GM18519 (cell line): Measurements from ENCODE around the gene ATXN1.

Experiments used
- ATAC-seq: cut with Tn5 transposase; IDR thresholded peaks from one replicate; pipeline ENCODE4 v1.9.1; 2021; ENCODE audit warnings: mild to moderate bottlenecking, moderate library complexity; ENCODE audit not compliant: unreplicated experiment, low FRiP score

The ATXN1 gene

DNA sequence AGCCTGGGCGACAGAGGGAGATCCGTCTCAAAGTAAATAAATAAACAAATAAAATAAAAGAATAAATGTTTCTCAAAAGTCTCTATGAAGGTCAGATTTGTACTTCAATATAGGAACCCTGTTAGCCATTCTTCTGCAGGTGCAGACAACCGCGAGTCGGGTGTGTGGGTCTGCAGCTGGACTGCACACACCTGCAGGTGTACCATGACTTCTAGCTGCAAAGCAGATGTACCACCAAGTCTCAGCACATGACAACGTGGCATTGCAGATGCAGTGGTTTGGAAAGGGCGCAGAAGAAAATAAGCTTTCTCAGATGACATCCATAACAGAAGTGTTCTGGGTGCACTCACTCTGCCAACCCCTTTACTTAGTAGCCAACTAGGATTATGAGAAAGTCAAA lies 239.7 kb downstream of the ATXN1 start:
- no peak for ATAC-seq

DNA sequence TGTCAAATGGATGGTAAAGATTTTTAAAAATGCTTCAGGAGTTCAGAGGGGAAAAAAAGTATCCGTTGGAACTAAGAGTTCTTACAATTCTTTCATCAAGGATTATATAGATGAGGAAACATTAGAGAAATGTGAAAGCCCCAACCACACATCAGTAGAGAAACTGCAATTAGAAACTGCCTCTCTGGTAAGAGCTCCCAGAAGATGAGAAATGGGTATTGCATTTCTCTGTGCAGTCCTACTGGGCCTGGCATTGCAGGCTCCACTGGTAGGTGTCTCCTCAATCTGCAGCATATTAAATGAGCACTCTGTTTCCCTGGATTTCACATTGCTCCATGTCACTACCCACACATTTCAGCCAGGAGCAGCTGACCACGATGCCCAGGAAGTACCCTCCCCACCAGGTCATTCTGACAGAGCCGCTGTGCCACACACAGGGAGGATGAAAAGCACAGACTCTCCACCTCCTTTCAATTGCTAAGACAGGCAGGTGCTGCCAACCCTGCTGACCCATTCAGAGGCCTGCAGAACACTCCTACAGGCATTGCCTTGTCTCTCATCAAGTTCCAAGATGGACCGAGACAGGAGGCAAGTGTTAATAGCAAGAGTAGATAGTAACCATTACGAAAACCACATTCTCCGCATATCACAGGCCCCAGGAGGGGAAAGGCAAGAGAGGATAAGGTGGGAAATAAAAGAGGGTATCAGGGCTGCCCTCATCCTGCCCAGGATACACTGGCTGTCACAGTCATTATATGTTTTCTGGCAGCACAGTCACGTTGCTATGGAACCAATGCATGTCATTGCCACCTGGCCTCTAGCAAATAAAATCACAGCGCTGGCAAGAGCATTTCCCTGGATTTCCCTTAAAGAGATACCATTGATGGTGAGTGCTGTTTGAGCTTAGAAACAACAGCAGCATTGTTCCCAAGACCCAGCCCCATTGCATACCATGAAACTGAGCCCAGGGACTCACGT lies 241.7 kb downstream of the ATXN1 start:
- ATAC-seq, result no peak

DNA sequence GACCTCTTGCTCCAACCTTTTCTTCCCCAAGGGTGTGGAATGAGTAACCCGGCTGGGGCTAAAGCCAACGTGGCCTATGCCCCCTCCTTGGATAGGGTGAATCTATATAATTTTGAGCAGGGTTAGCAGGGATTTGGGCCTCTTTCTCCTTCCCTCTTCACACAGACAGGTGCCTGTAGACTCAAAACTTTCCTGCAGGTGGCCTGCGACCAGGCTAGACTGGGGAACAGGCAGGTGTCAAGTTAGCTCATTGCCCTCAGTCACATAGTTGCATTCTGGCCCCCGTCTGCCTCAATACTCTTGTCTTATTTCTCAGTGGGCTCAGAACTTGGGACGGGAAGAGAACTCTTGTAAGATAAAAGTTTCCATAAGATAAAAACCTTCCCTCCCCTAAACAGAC lies 243.0 kb downstream of the ATXN1 start:
- no peak for ATAC-seq

DNA sequence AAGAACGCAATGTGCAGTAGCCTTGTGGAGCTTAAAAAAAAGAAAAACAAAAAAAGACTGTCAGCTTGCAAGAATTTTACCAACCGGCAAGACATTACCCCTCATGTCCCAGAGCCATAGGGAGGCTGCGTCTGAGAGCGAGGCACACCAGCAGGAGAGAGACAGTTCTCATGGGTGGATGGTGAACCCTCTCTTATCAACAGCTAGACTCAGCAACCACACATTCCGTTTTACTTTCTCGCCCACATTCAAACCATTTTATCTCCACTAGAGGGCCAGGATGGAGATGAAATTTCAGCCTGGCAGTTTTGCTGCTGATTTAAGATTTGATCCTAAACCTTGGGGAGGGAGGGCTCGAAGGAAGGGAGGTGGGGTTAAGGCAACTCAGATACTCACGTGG lies 247.0 kb downstream of the ATXN1 start:
- ATAC-seq, result no peak

DNA sequence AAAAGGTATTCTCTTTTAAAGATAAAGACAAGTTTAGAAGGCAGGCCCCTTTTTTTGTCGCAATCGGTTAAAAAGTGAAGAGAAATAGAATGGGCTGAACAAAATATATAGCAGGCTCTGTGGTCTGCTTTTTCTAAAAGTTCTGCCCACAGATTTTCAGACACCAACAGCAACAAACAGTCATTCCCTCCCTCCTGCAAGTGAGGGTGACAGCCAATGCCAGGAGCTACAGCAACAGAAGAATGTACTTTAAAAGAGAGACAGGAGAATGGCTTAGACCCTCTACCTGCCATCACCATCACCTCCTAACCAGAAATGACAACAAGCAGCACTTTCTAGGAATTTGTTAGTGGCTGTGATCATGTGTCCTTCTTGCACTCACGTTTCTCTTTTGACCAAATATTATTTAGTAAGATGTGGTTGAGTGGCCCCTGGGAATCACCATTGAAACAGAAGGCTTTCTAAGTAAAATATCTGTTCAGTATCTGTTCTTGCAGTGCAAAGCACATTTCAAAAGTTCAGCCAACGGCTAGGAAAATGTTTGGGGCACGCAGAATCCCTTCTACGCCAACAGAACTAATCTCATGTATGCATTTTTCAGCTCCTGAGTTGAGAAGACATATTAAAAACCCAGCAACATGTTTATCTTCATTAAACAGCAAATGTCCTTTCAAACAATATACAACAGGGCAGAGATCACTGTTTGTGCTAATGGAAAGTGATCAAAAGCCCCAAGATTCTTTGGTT lies 248.5 kb downstream of the ATXN1 start:
- no peak for ATAC-seq

DNA sequence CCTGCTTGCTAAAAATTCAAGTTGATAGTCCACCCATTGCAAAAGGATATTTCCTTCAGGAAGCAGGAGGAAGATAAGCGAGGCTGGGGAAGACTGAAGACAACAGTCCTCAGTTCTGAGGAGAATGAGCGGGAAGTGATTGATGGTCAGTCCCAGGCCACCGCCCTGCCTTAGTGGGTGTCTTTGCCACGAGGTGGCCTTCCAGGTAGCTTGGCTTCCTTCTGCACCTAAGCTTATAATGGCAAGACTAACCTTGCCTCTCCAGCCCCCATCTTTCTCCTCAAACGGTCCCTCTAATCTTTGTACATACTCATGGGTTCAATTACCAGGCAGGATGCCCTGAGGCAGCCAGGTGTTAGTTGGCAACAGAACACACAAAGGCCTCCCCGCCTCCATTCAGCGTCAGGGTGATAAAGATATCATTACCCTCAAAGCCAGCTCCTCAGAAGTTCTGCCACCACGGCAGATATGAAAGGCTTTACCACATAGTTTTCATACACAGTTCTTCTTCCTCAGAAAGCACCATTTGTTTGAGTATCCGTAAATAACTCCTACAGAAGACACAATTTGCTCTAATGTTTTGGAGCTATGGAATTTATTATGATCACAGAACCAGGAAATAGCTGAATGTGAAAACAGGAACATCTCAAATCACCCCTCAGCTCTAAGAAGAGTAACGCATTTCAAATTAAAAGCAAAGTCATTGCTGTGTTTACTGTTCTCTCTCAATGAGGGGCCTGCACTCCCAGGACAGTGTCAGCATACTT lies 249.4 kb downstream of the ATXN1 start:
- ATAC-seq, result no peak

DNA sequence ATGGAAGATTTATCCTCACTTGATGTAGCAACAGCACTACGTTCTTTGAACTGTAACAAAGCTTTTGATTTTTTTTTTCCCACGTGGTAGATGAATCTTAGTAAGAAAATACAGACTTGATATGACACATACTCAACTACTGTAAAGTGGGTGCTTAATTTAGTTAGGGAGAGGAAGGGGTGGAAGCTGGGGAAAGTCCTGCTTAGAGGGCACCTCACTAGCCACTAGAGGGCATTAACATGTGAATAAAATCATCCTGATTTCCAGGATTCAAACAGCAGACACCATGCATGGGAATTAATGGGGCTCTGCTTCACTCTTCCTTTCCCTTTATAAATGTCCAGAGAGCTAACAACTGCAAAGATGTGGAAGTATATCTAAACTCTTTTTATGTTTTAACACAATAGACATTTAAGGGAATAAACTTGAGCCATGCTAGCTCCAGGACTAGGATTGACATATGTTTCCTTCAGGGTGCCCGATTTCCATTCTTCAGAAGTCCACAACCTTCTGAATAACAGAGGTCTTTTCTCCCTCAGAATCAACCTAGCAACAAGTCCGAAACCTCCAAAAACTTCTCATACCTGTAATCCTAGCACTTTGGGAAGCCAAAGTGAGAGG lies 250.1 kb downstream of the ATXN1 start:
- ATAC-seq, result no peak

DNA sequence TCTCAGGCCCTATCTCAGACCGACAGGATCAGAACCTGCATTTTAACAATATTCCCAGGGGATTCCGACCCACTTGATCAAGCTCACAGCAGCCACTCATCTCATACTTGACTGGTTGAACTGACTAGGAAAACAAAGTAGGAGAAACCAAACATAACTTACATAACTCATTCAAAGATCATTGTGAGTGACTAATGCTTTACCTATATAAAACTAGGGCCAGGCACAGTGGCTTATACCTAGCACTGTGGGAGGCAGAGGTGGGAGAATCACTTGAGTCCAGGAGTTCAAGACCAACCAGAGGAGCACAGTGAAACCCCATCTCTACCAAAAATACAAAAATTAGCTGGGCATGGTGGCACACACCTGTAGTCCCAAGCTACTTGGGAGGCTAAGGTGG lies 251.0 kb downstream of the ATXN1 start:
- ATAC-seq, result no peak

DNA sequence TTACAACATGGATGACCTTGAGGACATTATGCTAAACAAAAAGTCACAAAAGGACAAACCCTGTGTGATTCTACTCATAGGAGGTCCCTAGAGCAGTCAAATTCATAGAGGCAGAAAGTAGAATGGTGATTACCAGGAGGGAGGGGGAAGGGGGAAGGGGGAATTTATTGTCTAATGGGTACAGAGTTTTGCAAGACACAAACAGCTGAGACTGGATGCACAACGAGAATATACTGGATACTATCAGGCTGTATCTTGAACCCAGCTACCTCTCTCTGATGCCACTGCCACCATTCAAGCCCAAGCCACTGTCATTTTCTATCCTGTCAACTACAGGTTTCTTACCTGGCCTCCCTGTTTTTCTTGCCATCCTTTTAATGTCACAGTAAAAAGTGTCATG lies 252.3 kb downstream of the ATXN1 start:
- ATAC-seq, result no peak

DNA sequence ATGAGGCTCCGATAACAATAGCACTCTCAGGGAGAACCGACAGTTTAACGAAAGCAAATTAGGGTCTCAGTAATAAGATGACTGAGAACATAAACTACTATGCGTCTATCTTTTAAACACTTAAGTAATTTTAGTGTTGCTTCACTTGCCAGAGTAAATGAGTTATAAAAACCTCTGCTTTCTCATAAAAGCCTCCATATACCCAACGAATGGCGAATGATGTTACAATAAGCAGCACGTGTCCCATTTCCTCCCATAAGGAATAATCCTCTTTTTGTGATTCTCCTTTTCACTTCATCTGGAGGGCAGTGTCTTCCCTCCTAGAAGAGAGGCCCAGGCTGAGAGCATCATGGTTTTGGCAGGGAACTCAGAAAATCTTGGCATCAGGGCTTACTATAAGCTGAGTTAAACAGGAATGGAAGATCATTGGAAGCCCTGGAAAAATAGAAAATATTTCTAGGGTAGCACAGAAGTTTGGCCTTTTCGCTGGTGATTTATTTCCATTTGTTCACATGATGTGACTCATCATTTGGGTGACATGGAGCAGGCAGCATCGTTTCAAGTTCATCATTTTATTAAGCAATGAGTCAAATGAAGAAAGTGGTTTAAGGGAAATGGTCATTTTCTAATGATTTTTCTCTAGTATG lies 255.4 kb downstream of the ATXN1 start:
- ATAC-seq, result no peak

DNA sequence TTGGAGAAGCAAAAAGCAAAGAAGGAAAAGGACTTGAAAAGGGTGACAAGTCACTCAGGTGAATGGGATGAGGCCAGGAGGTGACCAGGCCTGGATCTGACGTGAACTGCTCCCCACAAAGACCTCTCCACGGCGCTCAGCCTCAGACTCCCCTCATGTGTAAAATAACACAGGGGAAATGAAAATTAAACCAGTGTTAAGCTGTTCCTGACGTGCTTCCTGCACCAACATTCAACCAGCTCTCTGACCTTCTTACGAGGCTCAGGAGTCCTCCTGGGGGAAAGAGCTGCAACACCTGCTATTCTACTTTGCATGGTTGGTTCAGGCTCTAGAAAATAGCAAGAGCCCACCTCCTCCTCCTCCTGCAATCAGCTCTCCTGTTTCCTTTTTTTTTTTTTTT lies 256.7 kb downstream of the ATXN1 start:
- no peak for ATAC-seq

DNA sequence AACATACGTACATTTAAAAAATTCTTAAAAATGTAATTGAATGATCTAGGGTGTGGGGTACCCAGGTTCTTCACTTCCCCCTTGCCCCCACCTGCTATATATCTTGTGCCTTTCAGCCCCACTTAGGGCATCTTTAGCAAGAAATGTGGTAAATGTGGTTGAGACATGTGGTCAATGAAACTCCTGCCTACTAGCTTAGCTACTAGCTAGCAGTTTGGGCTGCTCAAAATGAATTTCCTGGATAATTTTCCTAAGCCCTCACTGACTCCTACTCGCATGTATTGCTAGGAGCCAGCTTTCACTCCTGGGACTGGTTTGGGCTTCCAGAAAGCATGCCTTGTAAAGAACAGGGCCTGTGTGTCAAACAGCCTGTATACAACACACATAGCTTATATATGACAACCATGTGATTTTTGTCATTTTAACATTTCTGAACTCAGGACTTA lies 257.3 kb downstream of the ATXN1 start:
- ATAC-seq, result peak; percentile 59

DNA sequence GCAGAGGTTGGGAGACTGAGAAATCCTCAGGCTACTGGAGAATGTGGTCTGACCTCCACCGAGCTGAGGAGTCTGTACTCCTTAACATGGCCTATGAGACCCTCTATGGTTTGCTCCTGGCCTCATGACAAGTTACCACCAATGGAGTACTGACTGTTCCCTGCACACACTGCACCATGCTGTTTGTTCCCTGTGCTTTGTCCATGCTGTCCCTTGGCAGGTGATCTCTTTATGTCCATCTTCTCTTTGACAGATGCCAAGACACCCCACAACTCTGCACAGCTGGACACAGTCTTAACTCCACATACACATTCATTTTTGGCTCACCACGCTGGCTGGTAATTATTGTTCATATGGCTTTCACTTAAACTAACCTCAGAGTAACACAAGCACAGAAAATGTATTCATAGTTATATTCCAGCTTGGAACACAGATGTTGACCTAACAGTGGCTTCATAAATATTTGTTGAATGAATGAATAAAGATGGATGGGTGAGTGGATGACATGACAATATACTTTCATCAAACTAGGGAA lies 258.0 kb downstream of the ATXN1 start:
- no peak for ATAC-seq

DNA sequence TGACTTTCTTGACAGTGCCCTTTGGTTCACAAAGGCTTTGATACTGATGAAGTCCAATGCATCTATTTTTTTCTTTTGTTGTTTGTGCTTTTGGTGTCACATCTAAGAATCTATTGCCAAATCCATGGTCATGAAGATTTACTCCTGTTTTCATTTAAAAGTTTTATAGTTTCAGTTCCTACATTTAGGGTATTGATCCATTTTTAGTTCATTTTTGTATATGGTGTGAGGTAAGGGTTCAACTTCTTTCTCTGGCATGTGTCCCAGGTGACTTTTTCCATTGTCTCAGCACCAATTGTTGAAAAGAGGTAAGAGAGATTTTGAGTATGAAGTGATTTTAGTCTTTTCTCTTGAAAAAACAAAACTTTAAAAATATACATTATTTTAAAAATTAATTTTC lies 262.3 kb downstream of the ATXN1 start:
- ATAC-seq, result no peak

DNA sequence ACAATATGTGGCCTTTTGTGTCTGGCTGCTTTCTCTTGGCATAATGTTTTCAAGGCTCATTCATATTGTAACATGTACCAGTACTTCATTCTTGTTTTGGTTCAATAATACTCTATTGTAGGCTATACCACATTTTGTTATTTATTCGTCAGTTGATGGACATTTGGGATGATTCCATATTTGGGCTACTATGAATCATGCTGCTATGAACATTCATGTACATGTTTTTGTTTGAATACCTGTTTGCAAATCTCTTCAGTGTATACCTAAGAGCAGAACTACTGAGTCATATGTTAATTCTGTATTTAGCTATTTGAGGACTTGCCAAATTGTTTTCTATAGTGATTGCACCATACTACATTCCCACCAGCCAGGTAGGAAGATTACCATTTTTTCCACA lies 263.0 kb downstream of the ATXN1 start:
- no peak for ATAC-seq

DNA sequence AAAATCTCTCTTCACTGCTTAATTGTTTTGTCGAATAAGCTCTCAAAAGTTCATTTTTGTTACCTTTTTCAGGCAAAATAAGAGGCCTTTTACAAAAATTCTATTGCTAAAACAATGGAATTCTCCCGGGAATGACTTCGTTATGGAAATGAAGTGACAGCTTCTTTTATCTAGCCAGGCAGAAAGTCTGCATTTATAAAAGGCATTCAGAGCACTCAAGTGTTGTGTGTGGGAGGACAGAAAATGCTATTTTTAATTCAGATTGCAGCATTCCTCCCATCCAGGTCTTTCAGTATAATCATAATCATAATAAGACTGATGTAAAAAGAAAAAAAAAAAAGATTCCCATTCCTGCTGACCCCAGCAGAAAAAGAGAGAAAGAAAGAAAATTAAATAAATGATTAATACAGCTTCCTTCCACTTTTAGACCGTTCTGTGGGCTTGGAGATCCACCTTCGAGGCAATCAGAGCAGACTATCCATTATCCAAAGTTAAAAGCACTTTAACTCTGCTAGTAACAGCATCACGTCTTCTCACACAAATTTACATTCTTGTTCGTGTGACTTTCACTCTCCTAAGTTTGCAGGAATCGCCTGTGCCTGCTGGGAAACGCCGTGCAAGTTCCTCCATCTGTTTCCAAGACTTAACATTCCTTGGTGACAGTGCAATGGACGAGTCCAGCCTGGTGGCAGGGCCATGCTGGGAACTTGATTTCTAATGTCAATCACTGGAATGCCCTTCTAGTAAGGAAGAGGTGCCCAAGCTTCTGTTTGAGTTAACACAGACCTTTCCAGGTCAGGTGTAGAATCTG lies 264.1 kb downstream of the ATXN1 start:
- no peak for ATAC-seq

DNA sequence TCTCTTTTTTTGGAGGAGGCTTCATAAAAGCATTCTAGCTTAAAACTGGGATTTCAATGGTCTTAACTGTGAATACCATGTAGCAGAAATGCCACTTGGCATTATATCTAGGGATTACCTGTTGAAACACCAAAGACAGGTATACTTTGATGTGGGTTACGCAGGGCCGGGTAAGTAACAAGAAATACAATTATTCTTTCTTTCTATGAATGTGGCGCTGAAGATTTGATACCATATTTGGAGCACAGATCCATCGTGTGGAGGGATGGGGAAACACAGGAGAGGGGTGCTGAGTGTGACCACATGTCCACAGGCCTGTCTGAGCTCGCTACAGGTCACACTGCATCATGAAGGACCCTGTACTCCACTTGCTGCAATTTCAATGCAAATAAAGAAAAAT lies 265.1 kb downstream of the ATXN1 start:
- ATAC-seq, result no peak

DNA sequence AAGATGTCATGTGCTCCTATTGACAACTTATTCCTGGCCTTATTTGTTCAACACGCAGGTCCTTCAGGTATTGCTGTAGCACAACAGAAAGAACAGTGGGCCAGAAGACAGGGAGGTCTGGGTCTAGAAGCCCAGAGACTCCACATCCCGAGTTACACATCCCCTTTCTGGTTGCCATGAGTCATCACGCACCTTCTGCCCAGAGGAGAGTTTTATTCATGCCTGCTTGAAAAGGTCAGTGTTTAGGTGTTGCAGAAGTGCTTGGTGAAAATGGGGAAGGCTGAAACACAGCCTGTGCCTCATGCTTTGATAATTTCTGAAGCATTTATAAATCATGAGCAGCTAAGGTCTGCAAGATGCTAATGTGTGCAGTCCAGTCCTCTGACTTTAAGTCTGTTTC lies 266.5 kb downstream of the ATXN1 start:
- ATAC-seq, result peak; percentile 82

DNA sequence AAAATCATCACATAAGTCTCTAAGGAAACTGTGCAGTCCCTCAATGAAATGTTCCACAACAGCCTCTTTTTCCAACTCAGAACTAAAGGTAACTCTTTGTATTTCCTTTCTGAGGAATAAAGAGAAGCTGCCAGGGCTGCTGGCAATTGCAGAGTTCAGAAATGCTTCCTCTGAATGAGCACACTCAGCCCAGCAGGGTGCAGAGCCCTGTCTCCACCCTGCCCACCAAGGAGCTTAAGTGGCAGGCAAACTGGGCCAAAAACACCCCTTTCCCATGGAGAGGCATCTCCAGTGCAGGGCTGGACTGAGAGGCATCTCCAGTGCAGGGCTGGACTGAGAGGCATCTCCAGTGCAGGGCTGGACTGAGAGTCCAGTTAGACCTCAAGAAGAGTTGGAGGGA lies 267.5 kb downstream of the ATXN1 start:
- ATAC-seq, result no peak
